ENCODE measurements around the gene CENPE.
"Not testable (repeated sequence)": the region's sequence is repeated elsewhere in the genome, so short reads cannot be mapped to it uniquely, and the experiment has no call there.

CENPE gene

GRCh38 chr4:103198111-103198765 is at the start of gene CENPE:
TSS of gene CENPE (minus strand) at chr4:103198343. CDS start at chr4:103198319, 24 bp downstream.
- peak; percentile 61 for DNase-seq (ENCODE audit: extremely low read depth, low read depth)
- TF ChIP-seq CTCF (IDR thresholded peaks at IDR 0.05; ENCODE audit: low read depth, low read length, missing control alignments): no peak
- H3K4me3 ChIP-seq (replicated peaks; ENCODE audit: low read depth, low read length): peak within 1 kb of the TSS; percentile 92

- DNase-seq (ENCODE audit: extremely low read depth, low read depth): no peak
- no peak overlapping the region for H3K4me3 ChIP-seq (replicated peaks; ENCODE audit: low read depth, low read length)
- no peak for TF ChIP-seq CTCF (IDR thresholded peaks at IDR 0.05; ENCODE audit: low read depth, low read length, missing control alignments)
Measured at GRCh38 chr4:103244251-103244650, 46.1 kb upstream of the CENPE start.

GRCh38 chr4:103230938-103231337 is 32.8 kb upstream of the CENPE start:
- not testable (repeated sequence) for H3K4me3 ChIP-seq (replicated peaks; ENCODE audit: low read depth, low read length); DNase-seq (ENCODE audit: extremely low read depth, low read depth)

- DNase-seq (ENCODE audit: extremely low read depth, low read depth); H3K4me3 ChIP-seq (replicated peaks; ENCODE audit: low read depth, low read length): not testable (repeated sequence)
Measured at GRCh38 chr4:103223556-103223955, 25.4 kb upstream of the CENPE start.

GRCh38 chr4:103207673-103208072 is 9.5 kb upstream of the CENPE start:
- peak; percentile 8 for TF ChIP-seq CTCF (IDR thresholded peaks at IDR 0.05; ENCODE audit: low read depth, low read length, missing control alignments)
- no peak overlapping the region for H3K4me3 ChIP-seq (replicated peaks; ENCODE audit: low read depth, low read length)
- DNase-seq (ENCODE audit: extremely low read depth, low read depth): no peak

- no peak overlapping the region for H3K4me3 ChIP-seq (replicated peaks; ENCODE audit: low read depth, low read length)
- no peak for DNase-seq (ENCODE audit: extremely low read depth, low read depth)
- peak; percentile 13 for TF ChIP-seq CTCF (IDR thresholded peaks at IDR 0.05; ENCODE audit: low read depth, low read length, missing control alignments)
Measured at GRCh38 chr4:103204111-103204510, 6.0 kb upstream of the CENPE start.

- TF ChIP-seq CTCF (IDR thresholded peaks at IDR 0.05; ENCODE audit: low read depth, low read length, missing control alignments): no peak
- no peak for DNase-seq (ENCODE audit: extremely low read depth, low read depth)
- no peak overlapping the region for H3K4me3 ChIP-seq (replicated peaks; ENCODE audit: low read depth, low read length)
Measured at GRCh38 chr4:103201724-103202123, 3.6 kb upstream of the CENPE start.

- no peak overlapping the region for H3K4me3 ChIP-seq (replicated peaks; ENCODE audit: low read depth, low read length)
- TF ChIP-seq CTCF (IDR thresholded peaks at IDR 0.05; ENCODE audit: low read depth, low read length, missing control alignments): no peak
- DNase-seq (ENCODE audit: extremely low read depth, low read depth): no peak
Measured at GRCh38 chr4:103201253-103201652, 3.1 kb upstream of the CENPE start.
